Right renal cortex interstitium (tissue), 3 donors: ENCODE measurements around the gene CCDC97. TPM values are rescaled to one million over a fixed set of nuclear protein-coding genes. Genes with fewer than 3 reads are reported as not detected.
A peak's percentile ranks its signal among the peaks of the same experiment; 100 is the strongest.

Experiments used
- DNase-seq, 3 donors: peaks; one replicate each; pipeline ENCODE4 v3.0.0-alpha.2; 2013; ENCODE audit warnings: low read depth in 3 of 3, low spot score in 2 of 3
- polyA plus RNA-seq, 3 donors: library from polyadenylated mRNA; unstranded; fragments of 120-200 nt; gene quantifications; one replicate each; pipeline ENCODE4 v1.2.1, GENCODE V29; 2013; ENCODE audit not compliant: insufficient read length in 3 of 3

Gene CCDC97
- polyA plus RNA-seq, 3 donors, result 30.8 to 32.1 (median 31.3) TPM

DNA sequence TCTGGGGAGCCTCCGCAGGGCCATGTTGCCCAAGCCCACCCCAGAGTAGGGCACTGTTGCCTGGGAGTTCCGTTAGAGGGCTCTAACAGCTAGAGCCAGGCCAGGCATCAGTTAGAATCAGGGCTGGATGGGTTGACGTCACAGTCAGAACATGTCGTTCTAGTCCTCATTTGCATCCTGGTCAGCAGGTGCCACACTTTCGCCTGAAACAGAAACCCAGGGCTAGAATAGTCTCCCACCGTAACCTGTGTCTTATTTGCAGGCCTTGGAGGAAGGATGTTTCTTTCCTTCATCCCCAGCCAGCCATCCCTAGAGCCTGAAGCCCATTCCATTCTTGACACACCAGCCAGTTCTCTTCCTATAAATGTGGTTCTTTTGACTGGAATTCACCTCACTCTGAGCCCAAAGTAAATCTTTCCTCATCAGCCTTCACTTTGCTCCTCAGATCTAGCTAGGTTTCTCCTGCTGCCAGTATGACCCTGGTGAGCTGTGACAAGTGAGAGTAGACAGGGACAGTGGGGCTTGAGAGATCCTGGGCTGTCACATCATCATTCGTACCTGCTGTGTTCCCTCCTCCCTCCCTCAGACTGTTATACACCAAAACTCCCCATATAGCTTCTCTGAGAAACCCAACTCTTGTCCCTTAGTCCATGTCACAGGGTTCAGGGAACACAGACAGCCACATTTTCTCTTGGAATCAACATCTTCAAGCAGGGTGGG lies 12.2 kb upstream of the CCDC97 start:
- no peak for DNase-seq

DNA sequence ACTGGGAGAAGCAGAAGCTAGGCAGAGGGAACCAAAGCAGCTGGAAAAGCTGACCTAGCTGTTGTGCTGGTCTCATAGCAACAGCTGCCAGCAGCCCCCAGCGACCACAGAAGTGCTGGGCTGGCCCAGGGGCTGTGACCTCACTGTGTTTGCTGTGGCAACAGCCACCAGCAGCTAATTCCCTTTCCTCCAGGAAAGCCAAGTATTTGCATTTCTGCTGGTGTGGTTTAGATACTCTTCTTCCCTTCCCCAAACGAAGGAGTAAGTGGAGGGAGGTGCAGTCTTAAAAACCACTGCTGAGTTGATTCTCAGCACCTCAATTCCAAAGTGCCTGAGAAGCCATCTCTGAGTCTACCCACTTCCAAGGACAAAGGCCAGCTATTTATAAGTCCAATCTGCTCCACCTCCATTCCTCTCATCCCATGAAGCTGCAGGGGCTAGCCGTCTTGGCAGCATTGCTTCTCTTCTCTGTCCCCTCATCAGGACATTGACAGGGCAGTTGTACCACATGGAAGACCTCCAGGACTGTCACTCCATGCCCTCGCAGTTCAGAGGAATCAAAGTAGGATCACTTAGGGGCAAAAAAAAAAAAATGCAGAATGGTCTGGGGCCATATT lies 11.5 kb upstream of the CCDC97 start:
- no peak for DNase-seq

- no peak for DNase-seq
Observed at GRCh38 chr19:41299046-41299754, 10.8 kb upstream of the CCDC97 start.

GRCh38 chr19:41299755-41300089 lies 10.2 kb upstream of the CCDC97 start:
- DNase-seq, result no peak

GRCh38 chr19:41300555-41300954 lies 9.4 kb upstream of the CCDC97 start:
- no peak for DNase-seq

DNA sequence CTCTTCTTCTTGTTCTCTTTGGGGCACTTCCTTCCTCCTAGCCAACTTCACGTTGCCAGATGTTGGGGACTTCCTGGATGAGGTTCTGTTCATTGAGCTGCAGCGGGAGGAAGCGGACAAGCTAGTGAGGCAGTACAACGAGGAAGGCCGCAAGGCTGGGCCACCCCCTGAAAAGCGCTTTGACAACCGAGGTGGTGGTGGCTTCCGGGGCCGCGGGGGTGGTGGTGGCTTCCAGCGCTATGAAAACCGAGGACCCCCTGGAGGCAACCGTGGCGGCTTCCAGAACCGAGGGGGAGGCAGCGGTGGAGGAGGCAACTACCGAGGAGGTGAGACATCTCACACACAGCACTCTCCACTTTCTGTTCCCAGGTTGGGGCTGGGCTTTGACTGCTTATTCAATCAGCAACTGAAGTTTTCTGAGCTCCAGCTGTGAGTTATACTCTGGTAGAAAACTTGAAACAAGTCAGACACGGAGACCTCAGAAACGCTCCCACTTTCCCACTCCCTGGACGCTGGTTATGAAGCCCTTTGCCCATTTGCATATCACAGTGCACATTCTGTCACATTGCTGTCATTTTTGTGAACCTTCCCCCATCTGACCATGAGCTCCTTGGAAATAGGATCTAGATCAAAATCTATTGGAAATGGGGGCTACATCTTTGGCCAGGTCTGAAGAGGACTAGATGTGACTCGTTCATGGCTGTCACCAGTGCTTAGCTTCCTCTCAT lies 7.2 kb upstream of the CCDC97 start:
- no peak for DNase-seq

GRCh38 chr19:41303954-41304353 lies 6.0 kb upstream of the CCDC97 start:
- DNase-seq, result no peak

DNA sequence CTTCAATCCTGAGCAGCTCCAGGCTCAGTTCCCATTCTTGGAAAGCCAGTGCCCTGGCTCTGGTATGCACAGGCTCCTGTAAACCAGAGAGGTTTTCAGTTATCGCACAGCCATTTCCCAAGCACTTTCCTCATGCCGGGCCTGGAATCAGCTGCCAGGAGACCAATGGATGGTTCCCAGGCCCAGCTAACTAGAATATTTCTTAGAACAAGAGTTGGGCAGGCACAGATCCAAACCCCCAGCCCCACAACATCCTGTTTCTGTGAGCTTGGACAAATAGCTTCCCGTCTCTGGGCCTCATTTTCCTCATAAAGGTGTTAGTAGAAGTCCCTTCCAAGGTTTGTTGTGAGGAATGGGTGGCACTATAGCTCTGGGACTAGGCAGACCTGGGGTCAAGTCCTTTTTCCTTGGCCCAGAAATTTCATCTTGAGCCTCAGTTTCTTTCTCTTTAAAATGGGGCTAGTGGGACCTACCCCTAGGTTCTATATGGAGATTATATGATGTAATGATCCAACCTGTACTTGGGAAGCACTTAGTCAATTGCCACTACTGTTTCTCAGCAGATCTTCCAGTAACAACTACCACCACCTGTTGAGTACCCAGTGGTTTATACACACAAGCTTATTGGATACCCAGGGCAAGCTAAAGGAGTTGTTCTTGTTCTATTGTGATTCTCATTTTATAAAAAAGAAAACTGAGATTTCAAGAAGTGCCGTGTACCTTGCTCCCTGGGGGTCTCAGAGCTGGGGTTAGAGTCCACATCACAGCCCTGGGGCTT lies 5.1 kb upstream of the CCDC97 start:
- DNase-seq, result no peak

- no peak for DNase-seq
Observed at GRCh38 chr19:41305927-41306793, 3.8 kb upstream of the CCDC97 start.

- DNase-seq, result no peak
Observed at GRCh38 chr19:41307090-41307875, 2.7 kb upstream of the CCDC97 start.

GRCh38 chr19:41307954-41308449 lies 2.0 kb upstream of the CCDC97 start:
- no peak for DNase-seq

DNA sequence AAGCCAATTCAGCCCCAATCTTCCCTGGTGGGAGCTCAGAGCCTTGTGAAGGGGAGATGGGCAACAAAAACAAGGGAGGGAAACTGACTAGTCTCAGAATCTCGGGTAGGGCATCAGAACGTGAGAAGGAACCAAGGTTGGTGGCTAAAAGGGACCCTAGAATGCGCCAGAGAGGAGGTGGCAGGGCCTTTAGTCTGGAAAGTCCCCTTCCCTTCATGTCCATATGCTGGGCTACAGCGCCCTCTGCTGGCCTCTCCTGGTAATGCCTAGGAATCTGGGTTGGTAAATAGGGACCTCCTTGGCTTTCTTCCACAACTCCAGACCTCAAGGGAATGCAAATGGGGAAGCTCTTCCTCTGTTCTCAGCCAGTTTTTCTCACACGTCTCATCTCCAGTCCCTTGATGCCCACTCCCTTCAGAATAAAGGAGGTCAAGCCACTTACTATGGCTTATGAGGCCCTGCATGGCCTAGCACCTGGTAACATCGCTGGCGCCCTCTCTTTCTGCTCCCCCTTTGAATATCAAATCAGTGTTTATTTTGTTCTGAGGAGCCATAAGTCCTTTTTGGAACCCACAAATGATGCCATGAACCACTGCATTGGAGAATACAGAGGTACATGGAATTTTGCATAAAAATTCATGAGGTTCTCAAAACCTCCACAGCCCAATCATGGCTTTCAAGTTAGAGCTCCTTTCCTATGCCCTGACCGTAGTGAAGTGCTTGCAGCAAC lies 1.4 kb upstream of the CCDC97 start:
- peak; percentile 81 to 86 (median 83) for DNase-seq

DNA sequence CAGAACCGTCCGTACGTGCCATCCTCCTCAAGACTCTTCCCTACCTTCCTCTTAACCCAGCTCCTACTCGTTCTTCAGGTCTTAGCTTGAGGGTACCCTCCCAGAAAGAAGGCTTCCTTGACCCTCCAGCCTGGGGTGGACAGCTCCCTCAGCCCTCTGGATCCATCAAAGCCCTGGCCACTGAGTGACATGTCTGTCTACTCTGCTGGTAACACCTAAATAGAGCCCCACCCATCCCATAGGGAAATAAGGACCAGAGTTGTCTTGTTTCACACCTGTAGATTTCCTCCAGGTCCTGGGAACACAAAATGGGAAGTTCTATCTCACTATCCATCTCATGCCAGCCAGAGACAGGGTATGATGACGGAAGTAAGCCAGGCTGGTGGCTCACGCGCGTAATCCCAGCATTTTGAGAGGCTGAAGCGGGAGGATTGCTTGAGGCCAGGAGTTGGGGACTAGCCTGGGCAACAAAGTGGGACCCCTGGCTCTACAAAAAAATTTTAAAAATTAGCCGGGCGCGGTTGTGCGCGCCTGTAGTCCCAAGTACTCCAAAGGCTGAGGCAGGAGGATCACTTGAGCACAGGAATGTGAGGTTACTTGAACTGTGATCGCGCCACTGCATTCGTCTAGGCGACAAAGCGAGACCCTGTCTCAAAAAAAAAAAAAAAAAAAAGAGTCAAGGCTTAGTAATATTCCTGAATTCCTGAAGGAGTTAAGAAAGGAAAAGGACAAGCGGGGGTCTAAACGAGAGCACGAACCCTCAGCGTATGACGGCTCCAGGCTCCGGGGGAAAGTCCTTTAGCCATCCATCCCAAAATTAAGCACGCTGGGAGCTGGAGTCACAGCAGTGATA lies 566 bp upstream of the CCDC97 start:
- no peak for DNase-seq

DNA sequence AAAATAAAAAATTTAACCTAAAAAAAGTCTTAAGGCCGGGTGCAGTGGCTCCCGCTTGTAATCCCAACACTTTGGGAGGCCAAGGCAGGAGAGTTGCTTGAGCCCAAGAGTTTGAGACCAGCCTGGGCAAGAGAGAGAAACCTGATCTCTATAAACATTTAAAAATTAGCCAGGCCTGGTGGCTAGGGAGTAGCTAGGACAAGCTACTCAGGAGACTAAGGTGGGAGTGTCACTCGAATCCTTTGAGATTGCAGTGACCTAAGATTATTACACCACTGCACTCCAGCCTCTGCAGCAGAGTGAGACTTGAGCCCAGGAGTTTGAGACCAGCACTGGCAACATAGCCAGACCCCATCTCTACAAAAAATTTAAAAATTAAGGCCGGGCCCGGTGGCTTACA lies 1.1 kb downstream of the CCDC97 start:
- DNase-seq, result no peak

DNA sequence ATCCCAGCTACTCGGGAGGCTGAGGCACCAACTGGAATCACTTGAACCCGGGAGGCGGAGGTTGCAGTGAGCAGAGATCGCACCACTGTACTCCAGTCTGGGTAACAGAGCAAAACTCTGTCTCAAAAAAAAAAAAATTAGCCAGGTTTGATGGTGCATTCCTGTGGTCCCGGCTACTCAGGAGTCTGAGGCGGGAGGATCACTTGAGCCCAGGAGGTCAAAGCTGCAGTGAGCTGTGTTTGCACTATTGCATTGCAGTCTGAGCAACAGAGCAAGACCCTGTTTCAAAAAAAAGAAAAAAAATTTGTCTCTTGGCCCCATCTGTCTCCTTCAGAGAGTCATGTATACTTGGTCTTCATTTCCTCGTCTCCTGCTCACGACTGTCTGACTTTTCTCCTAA lies 1.6 kb downstream of the CCDC97 start:
- DNase-seq, result no peak

GRCh38 chr19:41316306-41316920 lies 6.4 kb downstream of the CCDC97 start:
- no peak for DNase-seq
